Epithelial cell of esophagus (primary cell): ENCODE results near the gene P2RX7.

Experiments used
- DNase-seq: peaks from one replicate; pipeline ENCODE4 v3.0.0; 2010; ENCODE audit warnings: low read depth
- H3K4me3 ChIP-seq: 2 replicates; pipeline ENCODE4 v1.5.1; 2011; ENCODE audit warnings: mild to moderate bottlenecking, low read length, control low read depth
- CTCF ChIP-seq: IDR thresholded peaks from 2 replicates; pipeline ENCODE4 v1.5.1; 2011; ENCODE audit warnings: low read depth, mild to moderate bottlenecking, low read length, control low read depth, inconsistent platforms; ENCODE audit not compliant: insufficient read depth; ENCODE audit errors: missing control alignments

The P2RX7 gene

GRCh38 chr12:121132601-121133481, at the start of gene P2RX7:
P2RX7 (plus strand) TSS chr12:121132876; CDS start chr12:121132971, 95 bp downstream.
- peak; percentile 45 for TF ChIP-seq CTCF
- DNase-seq, result peak; percentile 98

GRCh38 chr12:121084229-121084628, 48.4 kb upstream of the P2RX7 start:
- no peak for TF ChIP-seq CTCF
- no peak for DNase-seq
- H3K4me3 ChIP-seq, result no peak overlapping the region

More at GRCh38 chr12:121132601-121133481, at the start of gene P2RX7:
- peak within 1 kb of the TSS; percentile 32 for H3K4me3 ChIP-seq

- no peak for DNase-seq
- no peak for TF ChIP-seq CTCF
- no peak overlapping the region for H3K4me3 ChIP-seq
These were observed 47.6 kb upstream of the P2RX7 start for GRCh38 chr12:121085069-121085468.

- no peak overlapping the region for H3K4me3 ChIP-seq
- no peak for DNase-seq
- TF ChIP-seq CTCF, result no peak
These were observed 46.9 kb upstream of the P2RX7 start for GRCh38 chr12:121085506-121086353.

- no peak overlapping the region for H3K4me3 ChIP-seq
- no peak for TF ChIP-seq CTCF
- DNase-seq, result no peak
These were observed 45.8 kb upstream of the P2RX7 start for GRCh38 chr12:121086781-121087295.

GRCh38 chr12:121087467-121088194, 45.0 kb upstream of the P2RX7 start:
- no peak overlapping the region for H3K4me3 ChIP-seq
- no peak for DNase-seq
- TF ChIP-seq CTCF, result no peak
